NCI-H187 (cell line): ENCODE measurements around the gene PMFBP1.

Experiments used
- DNase-seq, 2 experiments: peaks; one replicate each; lab custom pipeline; 2025; lab: John Stamatoyannopoulos, UW

Gene PMFBP1

GRCh38 chr16:72131036-72131435 is 40.9 kb downstream of the PMFBP1 start:
- DNase-seq: no peak

GRCh38 chr16:72129976-72130656 is 41.8 kb downstream of the PMFBP1 start:
- no peak for DNase-seq

- DNase-seq: no peak
These were observed 43.3 kb downstream of the PMFBP1 start for GRCh38 chr16:72128701-72129100.

- DNase-seq: no peak
These were observed 45.6 kb downstream of the PMFBP1 start for GRCh38 chr16:72126429-72126765.

- DNase-seq: no peak
These were observed 46.1 kb downstream of the PMFBP1 start for GRCh38 chr16:72125635-72126428.

GRCh38 chr16:72124761-72125634 is 47.0 kb downstream of the PMFBP1 start:
- peak; percentile 5 to 23 for DNase-seq

GRCh38 chr16:72124148-72124547 is 47.8 kb downstream of the PMFBP1 start:
- no peak for DNase-seq

- DNase-seq: no peak
These were observed 48.5 kb downstream of the PMFBP1 start for GRCh38 chr16:72123426-72123825.

GRCh38 chr16:72122916-72123315 is 49.0 kb downstream of the PMFBP1 start:
- DNase-seq: no peak

- DNase-seq: no peak
These were observed 49.6 kb downstream of the PMFBP1 start for GRCh38 chr16:72122308-72122707.

- no peak for DNase-seq
These were observed 51.9 kb downstream of the PMFBP1 start for GRCh38 chr16:72120026-72120425.

- DNase-seq: no peak
These were observed 58.4 kb downstream of the PMFBP1 start for GRCh38 chr16:72113616-72113945.

GRCh38 chr16:72112906-72113615 is 58.9 kb downstream of the PMFBP1 start:
- DNase-seq: no peak

- no peak for DNase-seq
These were observed 59.5 kb downstream of the PMFBP1 start for GRCh38 chr16:72112452-72112792.

- DNase-seq: no peak
These were observed 60.1 kb downstream of the PMFBP1 start for GRCh38 chr16:72111657-72112451.

GRCh38 chr16:72110662-72111615 is 61.0 kb downstream of the PMFBP1 start:
- no peak for DNase-seq

GRCh38 chr16:72109966-72110530 is 61.9 kb downstream of the PMFBP1 start:
- no peak for DNase-seq

- no peak for DNase-seq
These were observed 62.7 kb downstream of the PMFBP1 start for GRCh38 chr16:72109300-72109699.

GRCh38 chr16:72108353-72109102 is 63.4 kb downstream of the PMFBP1 start:
- DNase-seq: no peak
